Erythroblast (primary cell): ENCODE results near the gene PEG3.

ENCODE experiments used
- GATA1 ChIP-seq: IDR thresholded peaks from 2 replicates; pipeline ENCODE4 v1.6.1; 2011; ENCODE audit warnings: low read depth, mild to moderate bottlenecking, control low read depth, low read length, moderate library complexity
- POLR2A ChIP-seq: IDR thresholded peaks from 2 replicates; pipeline ENCODE4 v1.6.1; 2011; ENCODE audit warnings: mild to moderate bottlenecking, low read length

GRCh38 chr19:56839652-56840450, 675 bp downstream of the PEG3 start:
- TF ChIP-seq POLR2A (no peak), GATA1 (no peak)
